GM12878 (cell line): ENCODE data around the gene PDS5A.

Experiments
- ESRRA ChIP-seq: IDR thresholded peaks from 2 replicates; pipeline ENCODE4 v1.6.1; 2012; ENCODE audit warnings: mild to moderate bottlenecking, low read length, improper control_type of control experiment
- NR2C2 ChIP-seq: IDR thresholded peaks from 2 replicates; pipeline ENCODE4 v1.6.1; 2011; ENCODE audit warnings: borderline replicate concordance, low read depth; ENCODE audit not compliant: control insufficient read depth, insufficient read length
- TF ChIP-seq, protein P1 (sequence below): IDR thresholded peaks from 2 replicates; pipeline ENCODE4 v1.6.1; 2011; ENCODE audit warnings: borderline replicate concordance, low read depth, mild to moderate bottlenecking, moderate library complexity, low read length; ENCODE audit not compliant: insufficient read depth, poor library complexity, severe bottlenecking

DNA sequence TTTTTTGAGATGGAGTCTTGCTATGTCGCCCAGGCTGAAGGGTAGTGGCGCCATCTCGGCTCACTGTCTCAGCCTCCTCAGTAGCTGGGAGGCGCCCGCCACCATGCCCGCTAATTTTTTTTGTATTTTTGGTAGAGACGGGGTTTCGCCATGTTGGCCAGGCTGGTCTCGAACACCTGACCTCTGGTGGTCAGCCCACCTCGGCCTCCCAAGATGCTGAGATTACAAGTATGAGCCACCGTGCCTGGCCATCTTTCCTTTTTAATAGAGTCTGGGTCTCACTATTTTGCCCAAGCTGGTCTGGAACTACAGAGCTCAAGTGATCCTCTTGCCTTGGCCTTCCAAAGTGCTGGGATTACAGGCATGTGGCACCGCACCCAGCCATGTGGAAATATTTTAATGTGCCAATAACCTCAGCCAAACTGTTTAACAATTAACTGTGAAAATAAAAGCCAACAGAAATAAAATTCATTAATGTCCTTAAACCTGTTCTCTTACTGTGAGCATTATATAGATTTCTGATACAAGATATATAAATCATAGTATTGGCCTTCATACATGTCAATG, 16.3 kb downstream of the PDS5A start:
- TF ChIP-seq, protein P1, sequence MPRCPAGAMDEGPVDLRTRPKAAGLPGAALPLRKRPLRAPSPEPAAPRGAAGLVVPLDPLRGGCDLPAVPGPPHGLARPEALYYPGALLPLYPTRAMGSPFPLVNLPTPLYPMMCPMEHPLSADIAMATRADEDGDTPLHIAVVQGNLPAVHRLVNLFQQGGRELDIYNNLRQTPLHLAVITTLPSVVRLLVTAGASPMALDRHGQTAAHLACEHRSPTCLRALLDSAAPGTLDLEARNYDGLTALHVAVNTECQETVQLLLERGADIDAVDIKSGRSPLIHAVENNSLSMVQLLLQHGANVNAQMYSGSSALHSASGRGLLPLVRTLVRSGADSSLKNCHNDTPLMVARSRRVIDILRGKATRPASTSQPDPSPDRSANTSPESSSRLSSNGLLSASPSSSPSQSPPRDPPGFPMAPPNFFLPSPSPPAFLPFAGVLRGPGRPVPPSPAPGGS = no peak
- TF ChIP-seq ESRRA (no peak), NR2C2 (no peak)
